ENCODE data around the gene SEC63.
"Not testable (repeated sequence)": the region's sequence is repeated elsewhere in the genome, so short reads cannot be mapped to it uniquely, and the experiment has no call there.

SEC63 gene

GRCh38 chr6:107871976-107872375 is 86.0 kb downstream of the SEC63 start:
- no peak for DNase-seq (ENCODE audit: low read depth)
- H3K4me3 ChIP-seq (ENCODE audit: low read length), result no peak overlapping the region
- no peak for TF ChIP-seq CTCF (conservative IDR thresholded peaks at IDR 0.05; ENCODE audit: low read length)

GRCh38 chr6:107871512-107871911 is 86.5 kb downstream of the SEC63 start:
- not testable (repeated sequence) for H3K4me3 ChIP-seq (ENCODE audit: low read length)

DNA sequence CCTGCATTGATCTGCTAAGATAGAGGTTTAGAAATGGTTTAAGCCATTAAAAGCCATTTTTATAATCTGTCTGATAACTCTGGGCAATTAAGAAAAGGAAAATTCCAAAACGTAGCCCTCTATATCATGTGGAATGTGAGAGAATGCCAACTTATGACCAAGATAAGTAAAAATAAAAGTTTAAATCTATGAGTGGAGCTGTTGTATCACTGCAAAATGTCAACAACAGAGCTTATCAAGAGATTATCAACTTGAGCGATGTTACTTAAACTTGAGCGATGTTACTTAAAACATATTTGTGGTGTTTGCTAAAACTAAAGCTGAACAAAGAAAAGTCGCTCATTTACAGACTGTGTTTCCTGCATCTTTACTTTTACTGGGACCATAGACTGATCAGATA is 87.0 kb downstream of the SEC63 start:
- TF ChIP-seq CTCF (conservative IDR thresholded peaks at IDR 0.05; ENCODE audit: low read length), result no peak
- H3K4me3 ChIP-seq (ENCODE audit: low read length), result no peak overlapping the region

More at GRCh38 chr6:107871512-107871911, 86.5 kb downstream of the SEC63 start:
- not testable (repeated sequence) for DNase-seq (ENCODE audit: low read depth)

GRCh38 chr6:107870381-107870780 is 87.6 kb downstream of the SEC63 start:
- no peak overlapping the region for H3K4me3 ChIP-seq (ENCODE audit: low read length)
- no peak for DNase-seq (ENCODE audit: low read depth)
- no peak for TF ChIP-seq CTCF (conservative IDR thresholded peaks at IDR 0.05; ENCODE audit: low read length)

More for the DNA sequence above, 87.0 kb downstream of the SEC63 start:
- no peak for DNase-seq (ENCODE audit: low read depth)

- no peak for DNase-seq (ENCODE audit: low read depth)
- no peak overlapping the region for H3K4me3 ChIP-seq (ENCODE audit: low read length)
- TF ChIP-seq CTCF (conservative IDR thresholded peaks at IDR 0.05; ENCODE audit: low read length), result no peak
Observed at GRCh38 chr6:107869871-107870270, 88.1 kb downstream of the SEC63 start.

- no peak for TF ChIP-seq CTCF (conservative IDR thresholded peaks at IDR 0.05; ENCODE audit: low read length)
- no peak overlapping the region for H3K4me3 ChIP-seq (ENCODE audit: low read length)
- DNase-seq (ENCODE audit: low read depth), result no peak
Observed at GRCh38 chr6:107868867-107869611, 89.0 kb downstream of the SEC63 start.

GRCh38 chr6:107867302-107867615 is 90.7 kb downstream of the SEC63 start:
- H3K4me3 ChIP-seq (ENCODE audit: low read length), result no peak overlapping the region
- no peak for DNase-seq (ENCODE audit: low read depth)
- TF ChIP-seq CTCF (conservative IDR thresholded peaks at IDR 0.05; ENCODE audit: low read length), result no peak
